Left hindlimb (tissue), 1 donor: ENCODE measurements around the gene COL18A1.
"Not testable (repeated sequence)": the region's sequence is repeated elsewhere in the genome, so short reads cannot be mapped to it uniquely, and the experiment has no call there.

Experiments used
- DNase-seq: peaks from one replicate; pipeline ENCODE4 v3.0.0-alpha.2; 2018

COL18A1 gene

GRCh38 chr21:45549626-45550463, 144.9 kb downstream of the COL18A1 start:
- DNase-seq, result peak; percentile 29

- DNase-seq, result peak; percentile 37
Measured at GRCh38 chr21:45550522-45551210, 145.7 kb downstream of the COL18A1 start.

DNA sequence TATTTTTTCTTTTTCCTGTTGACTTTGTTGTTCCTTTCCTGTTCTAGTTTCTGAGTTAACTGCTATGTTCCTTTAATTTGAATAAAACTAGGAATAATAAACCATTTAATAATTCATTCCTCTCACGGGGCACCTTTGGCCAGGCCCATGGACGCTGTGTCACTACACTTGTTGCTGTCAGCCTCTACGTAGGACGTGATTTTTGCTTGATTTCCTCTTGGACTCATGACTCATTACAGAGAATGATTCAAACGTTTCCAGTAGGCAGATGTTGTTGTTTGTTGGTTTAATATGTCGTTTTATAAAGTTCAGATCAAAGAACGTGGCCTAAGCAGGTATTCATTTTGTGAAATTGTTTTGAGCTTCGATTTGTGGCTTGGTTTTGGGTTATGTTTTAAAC, 146.4 kb downstream of the COL18A1 start:
- peak; percentile 26 for DNase-seq

- peak; percentile 19 for DNase-seq
Measured at GRCh38 chr21:45551783-45552695, 147.1 kb downstream of the COL18A1 start.

DNA sequence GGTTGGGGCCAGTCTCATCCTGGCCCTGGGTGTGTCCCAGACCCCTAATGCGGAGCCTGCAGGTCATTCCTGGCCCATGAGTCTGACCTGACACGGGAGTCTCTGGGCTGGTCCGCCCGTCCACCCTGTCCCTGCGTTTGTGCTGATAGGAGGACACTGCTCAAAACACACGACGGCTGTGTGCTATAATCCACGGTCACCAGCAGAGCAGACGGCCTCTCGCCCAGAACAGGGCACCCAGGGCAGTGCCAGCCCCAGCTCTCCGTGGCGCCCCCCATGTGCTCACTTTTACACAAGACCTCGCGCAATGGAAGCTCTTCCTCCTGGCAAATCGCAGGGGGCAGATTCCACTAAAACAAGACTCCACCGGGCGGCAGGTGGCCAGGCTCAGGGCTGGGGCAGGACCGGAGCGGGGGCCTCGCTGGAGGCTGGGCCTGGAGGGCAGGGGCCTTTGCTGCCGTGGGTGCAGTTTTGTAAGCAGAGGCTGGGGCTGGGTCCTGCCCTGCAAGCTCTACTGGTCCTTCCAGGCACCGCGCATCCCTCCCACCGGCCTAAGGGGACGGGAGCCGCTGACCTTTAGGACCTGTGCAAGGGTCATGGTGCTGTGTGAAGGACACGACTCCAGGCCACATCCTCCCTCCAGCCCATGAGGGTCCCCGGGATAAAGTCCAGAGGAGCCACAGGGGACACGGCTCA, 147.9 kb downstream of the COL18A1 start:
- peak; percentile 24 for DNase-seq

- peak; percentile 88 for DNase-seq
Measured at GRCh38 chr21:45554477-45555175, 149.7 kb downstream of the COL18A1 start.

DNA sequence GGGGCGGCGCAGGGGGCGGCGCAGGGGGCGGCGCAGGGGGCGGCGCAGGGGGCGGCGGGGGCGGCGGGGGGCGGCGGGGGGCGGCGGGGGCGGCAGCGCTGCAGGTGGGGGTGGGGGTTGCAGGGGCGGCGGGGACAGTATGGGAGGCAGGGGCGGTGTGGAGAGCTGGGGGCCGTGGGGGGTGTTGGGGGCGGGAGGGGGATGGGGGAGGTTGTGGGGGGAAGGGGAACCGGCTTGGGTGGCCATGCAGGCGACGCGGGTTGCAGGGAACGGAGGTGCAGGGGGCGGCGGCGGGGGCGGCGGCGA, 150.2 kb downstream of the COL18A1 start:
- DNase-seq, result no peak

- peak; percentile 85 for DNase-seq
Measured at GRCh38 chr21:45555557-45556301, 150.8 kb downstream of the COL18A1 start.

DNA sequence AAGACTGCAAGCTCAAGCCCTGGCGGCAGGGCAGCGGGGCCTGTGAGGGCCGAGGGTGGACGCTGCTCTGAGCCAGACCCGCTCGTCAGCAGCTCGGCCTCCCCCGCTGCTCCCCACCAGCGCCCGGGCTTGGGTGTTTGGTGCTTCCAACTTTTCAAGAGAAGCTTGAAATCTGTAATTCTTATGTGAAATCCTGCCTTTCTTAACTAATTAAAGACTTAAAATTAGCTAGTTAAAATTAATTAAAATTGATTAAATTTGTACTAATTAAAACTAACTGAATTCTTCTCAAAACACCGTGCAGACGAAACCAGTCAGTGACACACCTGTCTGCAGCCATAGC, 151.3 kb downstream of the COL18A1 start:
- no peak for DNase-seq

DNA sequence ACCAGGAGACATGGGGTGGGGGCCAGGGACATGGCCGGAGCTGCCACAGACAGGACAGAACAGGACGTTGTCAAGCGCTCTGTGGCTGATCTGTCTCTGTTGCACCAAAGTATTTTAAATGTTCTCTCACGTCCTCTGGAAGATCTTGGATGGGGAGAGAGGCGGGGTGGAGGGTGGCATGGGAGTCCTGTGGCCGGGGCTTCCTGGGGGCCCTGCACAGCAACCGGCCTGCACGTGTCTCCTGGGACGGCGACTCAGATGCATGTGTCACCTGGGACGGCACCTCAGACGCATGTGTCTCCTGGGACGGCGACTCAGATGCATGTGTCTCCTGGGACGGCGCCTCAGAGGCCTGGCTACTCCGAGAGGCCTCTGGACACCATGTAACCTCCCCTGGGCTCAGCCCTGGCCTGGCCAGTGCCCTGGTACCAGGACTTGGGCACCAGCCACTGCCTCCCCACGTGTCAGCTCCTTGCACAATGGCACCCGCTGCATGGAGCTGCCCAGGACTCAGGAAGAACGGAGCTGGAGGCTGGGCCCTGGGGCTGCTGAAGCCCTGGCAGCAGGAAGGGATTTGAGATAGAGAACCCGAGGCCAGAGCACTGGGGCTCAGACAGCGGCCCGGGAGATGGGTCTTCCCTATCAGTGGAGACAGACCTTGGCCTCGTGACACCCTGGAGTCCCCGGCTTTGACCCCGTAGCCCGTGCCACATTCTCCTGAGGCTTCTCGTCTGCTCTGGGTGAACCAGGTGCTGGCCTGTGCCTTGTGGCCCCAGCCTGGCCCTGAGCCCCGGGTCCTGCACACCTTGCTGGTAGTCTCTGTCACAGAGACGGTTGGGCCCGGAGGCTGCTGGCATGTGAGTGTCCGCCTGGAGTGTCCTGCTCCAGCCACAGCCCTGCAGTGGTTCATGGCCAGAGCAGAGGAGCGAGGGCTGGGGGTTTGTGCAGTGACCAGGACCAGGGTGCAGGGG, 152.0 kb downstream of the COL18A1 start:
- DNase-seq, result peak; percentile 37

- DNase-seq, result peak; percentile 26
Measured at GRCh38 chr21:45557616-45558043, 152.7 kb downstream of the COL18A1 start.

DNA sequence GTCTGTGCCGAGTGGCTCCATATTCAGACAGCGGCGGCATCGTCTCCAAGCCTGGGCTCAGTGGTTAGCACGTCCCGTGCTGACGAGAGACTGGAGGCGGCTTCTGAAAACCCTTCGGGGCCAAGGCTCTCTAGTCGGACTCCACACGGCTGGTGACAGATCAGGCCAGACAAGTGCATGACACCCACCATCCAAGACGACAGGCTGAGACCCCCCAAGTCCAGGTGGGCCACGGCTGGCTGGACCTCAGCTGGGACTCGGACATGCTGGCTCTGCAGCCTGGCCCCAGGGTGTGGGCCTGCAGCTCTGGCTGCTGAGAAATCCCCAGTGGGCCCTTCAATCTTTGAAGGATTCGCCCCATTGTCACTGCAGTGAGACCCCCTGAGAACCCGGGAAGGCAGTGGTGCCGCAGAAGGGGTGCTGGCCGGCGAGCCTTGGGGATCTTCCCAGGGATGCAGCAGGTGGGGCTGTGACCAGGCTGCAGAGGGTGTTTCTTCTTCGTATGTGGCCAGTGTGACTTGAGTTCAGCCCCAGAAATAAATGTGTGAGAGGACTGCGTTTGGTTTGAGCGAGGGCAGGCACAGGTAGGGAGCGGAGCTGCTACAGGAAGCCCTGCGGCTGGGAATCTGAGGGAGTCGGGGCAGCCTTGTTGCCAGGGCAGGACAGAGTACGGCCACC, 153.2 kb downstream of the COL18A1 start:
- peak; percentile 15 for DNase-seq

- DNase-seq, result no peak
Measured at GRCh38 chr21:45559216-45560105, 154.5 kb downstream of the COL18A1 start.

GRCh38 chr21:45560106-45561021, 155.4 kb downstream of the COL18A1 start:
- DNase-seq, result no peak

DNA sequence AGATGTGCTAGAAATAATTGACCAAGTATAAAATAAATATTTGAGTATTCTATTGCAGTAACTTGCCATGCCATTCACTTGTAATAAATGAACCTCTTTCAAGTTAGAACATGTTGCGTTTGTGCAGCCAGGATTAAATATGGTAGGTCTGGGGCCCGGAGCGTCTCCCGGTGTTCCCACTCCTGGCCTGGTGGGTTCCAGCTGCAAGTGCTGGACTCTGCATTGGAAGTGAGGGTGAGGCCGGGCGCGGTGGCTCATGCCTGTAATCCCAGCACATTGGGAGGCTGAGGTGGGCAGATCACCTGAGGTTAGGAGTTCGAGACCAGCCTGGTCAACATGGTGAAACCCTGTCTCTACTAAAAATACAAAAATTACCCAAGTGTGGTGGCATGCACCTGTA, 156.3 kb downstream of the COL18A1 start:
- not testable (repeated sequence) for DNase-seq

DNA sequence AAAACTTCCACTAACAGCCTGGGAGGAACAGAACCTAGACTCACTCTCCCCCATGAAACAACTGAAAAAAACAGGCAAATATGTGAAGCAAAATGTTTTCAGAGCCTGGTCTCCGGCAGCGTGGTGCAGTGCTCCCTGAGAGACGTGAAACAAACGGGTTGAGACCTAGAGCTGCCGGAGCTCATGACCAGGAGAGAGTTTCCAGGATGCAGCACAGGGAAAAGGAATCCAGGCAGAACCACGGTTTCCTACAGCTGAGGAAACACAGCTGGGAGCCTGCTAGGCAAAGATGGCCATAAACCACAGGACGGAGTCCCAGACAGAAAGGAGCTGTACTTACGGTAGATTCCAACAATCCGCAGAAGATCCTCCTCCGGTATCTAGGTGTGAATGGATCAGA, 157.4 kb downstream of the COL18A1 start:
- no peak for DNase-seq

GRCh38 chr21:45562965-45563364, 158.0 kb downstream of the COL18A1 start:
- DNase-seq, result no peak
